Measurements from ENCODE around the gene CFAP77.
A peak's percentile ranks its signal among the peaks of the same experiment; 100 is the strongest.

The CFAP77 gene

DNA sequence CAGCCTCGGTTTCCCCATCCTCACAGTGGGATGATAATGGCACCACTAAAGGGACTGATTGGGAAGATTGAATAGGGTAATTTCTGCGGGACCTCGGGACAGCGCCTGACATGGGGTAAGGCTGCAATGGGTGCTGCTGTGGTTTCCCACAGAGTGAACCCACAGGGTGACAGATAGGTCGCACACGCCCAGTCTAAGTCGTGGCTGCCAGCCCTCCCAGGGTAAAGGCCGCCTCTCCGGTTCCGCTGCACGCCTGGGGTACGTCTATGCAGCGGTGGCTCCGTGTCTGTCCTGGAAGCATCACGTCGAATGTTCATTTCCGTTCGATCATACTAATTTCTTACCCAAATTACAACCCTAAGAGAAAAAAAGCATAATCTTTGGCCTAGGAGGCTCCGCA lies 631 bp downstream of the CFAP77 start:
- DNase-seq: peak; percentile 12 to 30

DNA sequence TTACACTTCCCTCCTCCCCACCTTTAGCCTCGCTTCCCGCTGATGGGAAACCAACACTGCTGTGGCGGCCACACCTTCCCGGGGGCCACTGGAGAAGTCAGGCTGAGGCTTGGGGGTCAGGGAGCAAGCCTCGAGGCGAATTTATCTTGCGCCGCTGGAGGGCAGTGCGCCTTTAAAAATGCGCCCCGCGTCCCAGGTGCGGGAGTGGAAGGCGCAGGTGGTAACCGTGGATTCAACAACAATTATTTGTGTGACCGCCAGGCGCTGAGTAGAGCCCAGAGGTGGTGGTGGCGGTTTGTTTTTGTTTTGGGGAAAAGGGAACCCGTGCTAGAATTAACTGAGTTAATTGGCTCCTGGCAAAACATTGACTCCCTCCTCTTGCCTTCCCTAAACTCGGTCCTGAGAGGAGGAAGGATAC lies 1.1 kb downstream of the CFAP77 start:
- DNase-seq: peak; percentile 76 to 77

DNA sequence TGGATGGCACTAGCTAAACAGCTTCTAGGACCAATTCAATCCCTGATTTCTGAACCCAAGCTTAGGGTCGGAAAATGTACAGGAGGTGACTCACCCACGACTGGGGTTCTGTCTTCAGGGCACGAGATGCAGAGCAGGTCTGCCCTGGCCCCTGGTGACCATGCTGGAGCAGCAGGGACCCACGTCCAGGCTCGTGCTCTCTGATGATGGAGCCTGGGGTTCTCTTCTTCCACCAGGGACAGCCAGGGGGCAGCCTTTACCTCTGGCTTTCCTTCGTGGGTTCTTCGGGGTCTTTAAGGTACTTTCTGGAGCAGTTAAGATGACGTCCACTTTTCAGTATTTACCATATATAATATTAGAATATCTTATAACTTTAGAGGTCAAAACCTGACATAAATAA lies 2.1 kb downstream of the CFAP77 start:
- peak; percentile 22 to 24 for DNase-seq

DNA sequence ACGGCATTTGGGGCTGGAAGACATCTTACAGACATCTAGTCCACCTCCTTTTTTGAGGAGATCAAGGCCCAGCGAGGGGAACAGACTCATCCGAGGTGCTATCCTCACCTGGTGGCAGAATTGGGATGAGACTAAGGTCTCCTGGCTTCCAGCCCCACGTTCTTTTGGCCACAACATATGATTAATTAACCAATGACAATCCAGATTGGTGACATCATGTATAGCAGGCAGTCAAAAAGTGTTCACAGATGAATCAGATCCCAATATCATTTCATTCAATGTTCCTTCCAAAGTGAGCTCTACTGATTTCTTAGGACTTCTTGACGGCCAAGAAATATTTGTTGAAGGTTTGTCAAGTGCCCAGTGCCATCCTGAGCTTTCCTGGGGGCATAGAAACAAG lies 3.9 kb downstream of the CFAP77 start:
- DNase-seq: no peak

DNA sequence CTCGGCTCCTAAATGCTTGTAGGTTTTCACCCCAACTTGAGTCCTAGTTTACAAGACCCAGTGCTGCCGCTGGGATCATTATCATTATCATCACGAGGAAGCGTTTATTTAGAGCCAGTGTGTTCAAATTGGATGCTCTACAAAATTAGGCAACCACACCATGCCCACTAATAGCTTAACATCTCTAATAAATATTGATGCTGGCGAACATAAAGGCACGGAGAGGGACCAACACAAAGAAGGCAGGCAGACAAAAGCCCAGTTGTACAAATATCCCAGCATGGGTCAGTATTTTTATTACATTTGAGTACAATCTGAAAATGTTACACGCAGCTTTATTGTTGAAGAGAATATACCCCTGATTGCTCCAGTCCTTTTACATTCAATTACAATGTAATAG lies 4.7 kb downstream of the CFAP77 start:
- no peak for DNase-seq

DNA sequence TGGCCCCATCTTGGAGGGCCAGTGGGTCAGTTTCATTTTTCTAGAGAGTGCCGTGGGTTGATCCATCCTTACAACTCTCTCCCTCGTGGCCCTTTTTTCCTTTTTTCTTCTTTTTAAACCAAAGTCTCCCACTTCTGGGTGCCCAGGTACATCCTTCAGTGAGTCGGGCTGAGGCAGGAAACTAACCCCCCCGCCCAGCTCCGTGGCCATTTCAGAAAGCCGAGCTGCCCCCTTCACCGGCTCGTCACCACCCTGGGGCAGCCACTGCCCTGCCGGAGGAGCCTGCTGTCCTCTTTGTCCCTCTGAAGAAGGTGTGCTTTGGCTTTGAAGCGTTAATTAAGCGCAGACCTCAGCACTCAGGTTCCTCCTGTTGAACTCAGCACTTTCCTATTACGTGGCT lies 5.2 kb downstream of the CFAP77 start:
- no peak for DNase-seq

- DNase-seq: no peak
These were observed 8.8 kb downstream of the CFAP77 start for GRCh38 chr9:132418726-132419363.

GRCh38 chr9:132422574-132422973 lies 12.6 kb downstream of the CFAP77 start:
- no peak for DNase-seq

DNA sequence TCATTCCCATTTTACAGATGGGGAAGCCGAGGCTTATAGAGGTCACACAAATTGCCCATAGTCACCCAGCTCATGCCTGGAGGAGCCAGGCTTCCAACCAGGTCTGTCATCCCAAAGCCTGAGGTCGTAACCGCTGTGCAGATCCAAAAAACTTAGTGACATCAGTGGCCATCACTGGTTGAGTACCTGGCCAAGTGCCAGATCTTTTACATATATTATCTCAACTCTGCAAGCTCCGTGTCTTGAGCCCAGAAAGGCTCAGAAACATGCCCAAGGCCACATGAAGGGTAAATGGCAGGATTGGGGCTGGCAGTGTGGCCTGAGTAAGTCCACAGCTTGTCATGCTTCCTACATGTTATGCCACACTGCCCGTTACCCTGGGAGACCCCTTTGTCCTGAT lies 13.5 kb downstream of the CFAP77 start:
- no peak for DNase-seq

GRCh38 chr9:132424857-132425674 lies 15.1 kb downstream of the CFAP77 start:
- DNase-seq: no peak

- no peak for DNase-seq
These were observed 15.7 kb downstream of the CFAP77 start for GRCh38 chr9:132425675-132426062.

- DNase-seq: no peak
These were observed 16.8 kb downstream of the CFAP77 start for GRCh38 chr9:132426639-132427414.

DNA sequence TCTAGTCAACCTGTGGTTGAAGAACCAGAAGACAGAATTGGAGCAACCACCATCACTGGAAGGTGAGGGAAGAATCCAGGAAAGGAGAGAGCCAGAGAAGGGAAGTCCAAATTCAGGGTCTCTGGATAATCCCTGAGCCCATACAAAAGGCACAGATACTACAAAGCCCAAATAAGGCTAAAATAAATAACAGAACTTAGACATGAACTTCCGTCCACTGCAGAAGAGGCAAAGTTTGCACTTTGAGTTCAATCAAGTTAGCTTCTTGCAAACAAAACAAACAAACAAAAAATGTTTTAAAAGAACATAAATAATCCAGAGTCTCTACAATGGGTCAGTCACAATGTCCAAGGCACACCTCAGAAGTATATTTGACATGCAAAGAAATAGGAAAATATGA lies 21.0 kb downstream of the CFAP77 start:
- DNase-seq: no peak

DNA sequence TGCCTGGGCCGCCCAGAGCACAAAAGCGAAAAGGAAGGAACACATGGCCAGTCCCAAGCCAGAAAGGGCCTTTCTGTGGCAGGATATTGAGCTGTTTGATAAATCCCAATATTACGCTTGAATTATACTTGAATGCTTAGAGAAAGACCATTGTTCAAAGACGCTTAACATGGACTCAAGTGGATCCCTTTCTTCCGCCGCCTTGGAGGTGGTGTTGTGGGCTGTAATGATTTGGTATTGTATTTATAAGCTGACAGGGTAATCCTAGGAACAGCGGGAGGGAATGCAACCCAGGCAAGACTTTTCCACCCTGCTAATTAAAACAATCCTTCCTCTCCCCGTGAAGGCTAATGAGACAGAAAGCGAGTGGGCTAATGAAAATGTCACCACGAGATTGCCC lies 24.9 kb downstream of the CFAP77 start:
- DNase-seq: no peak

DNA sequence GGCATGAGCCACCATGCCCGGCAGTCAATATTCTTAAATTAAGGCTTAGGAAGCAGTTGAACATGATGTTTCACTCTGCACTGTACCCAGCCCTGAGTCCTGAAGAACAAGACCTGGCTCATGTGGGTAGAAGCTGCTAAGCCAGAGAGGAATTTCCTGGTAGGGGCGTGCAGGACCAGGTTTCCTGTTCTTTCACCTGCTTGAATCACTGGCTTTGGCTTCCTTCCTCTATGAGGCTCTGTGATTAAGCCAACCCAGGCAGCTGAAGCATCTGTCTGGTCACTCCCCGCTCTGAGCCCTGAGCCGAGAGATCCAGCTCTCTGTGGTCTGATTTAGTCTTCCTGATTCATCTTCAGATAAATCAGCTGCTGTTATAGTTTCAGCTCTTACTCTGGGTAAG lies 29.1 kb downstream of the CFAP77 start:
- DNase-seq: no peak

DNA sequence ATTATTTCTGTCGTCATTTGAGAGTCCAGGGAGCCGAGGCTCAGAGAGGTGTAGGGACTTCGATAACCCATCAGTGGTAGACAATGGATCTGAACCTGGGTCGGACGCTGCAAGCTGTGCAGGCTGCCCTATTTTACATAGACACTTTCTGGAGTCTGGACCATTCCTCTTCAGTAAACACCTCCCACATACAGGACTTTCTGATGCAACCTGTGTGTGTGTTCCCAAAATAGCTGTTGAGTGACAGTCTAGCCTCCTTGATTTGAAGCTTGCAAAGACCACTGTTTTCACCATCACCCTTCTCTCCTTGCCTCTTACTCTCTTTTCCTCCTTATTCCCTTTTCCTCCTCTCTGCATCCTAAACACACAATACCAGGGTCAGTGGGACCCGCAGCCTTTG lies 30.7 kb downstream of the CFAP77 start:
- DNase-seq: no peak

- no peak for DNase-seq
These were observed 31.4 kb downstream of the CFAP77 start for GRCh38 chr9:132441404-132441803.

DNA sequence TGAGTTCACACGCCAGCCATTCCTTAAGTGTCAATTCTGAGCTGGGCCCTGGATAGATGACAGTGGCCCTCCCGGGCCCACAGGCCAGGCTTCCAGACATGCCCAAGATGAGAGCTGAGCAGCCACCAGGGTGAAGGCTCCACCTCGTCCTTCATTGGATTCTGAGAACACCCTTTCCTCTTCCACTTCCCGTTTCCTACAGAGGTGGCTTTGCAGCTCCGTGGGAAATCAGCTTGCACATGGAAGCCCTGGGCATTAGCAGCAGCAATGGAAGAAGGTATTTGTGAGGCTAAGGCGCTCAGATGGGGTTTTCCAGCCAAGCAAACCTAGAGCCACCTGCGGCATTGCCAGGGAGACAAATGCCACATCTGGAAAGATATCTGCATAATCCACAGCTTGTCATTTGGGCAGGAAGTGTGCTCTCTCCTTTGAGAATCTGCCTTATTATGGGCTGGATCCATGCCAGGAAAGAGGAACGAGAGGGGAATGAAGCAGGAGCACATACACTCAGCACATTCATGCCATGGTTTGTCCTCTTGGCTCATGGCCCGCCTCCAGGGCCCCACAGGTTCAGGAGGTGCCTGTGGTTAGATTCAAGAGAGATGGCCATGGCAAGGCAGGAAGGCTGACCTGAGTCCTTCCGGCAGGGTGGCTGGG lies 34.1 kb downstream of the CFAP77 start:
- DNase-seq: no peak

DNA sequence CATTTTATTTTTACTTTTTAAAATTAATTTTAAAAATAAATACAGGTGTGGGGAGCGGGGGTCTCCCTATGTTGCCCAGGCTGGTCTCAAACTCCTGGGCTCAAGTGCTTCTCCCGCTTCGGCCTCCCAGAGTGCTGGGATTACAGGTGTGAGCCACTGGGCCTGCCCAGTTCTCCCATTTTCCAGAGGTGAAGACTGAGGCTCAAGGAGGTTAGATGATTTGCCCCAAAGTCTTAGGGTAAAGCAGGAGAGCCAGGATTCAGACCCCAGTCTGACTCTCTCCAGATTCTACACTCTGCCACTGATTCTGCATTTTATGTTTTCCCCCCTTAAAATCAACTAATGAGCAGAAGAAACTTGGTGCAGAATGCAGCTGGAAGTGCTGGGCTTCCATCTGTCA lies 36.9 kb downstream of the CFAP77 start:
- DNase-seq: no peak

DNA sequence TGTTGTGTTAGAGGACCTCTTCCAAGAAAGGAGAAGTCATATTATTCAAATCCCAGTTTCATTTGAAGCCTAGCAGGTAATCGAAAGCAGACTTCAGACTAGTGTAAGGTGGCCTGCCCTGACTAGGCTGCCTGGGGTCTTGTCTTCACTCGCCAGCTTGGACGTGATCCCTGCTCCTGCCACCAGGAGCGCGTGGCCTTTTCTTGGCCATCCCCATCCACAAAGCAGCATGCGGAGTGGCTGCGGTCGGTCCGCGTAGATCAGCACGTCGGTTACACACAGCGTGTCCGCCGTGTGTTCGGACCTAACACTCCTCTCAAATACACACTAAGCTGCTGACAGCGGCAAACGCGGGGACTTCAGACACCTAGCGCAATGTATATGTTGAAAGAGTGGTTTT lies 37.3 kb downstream of the CFAP77 start:
- DNase-seq: no peak

DNA sequence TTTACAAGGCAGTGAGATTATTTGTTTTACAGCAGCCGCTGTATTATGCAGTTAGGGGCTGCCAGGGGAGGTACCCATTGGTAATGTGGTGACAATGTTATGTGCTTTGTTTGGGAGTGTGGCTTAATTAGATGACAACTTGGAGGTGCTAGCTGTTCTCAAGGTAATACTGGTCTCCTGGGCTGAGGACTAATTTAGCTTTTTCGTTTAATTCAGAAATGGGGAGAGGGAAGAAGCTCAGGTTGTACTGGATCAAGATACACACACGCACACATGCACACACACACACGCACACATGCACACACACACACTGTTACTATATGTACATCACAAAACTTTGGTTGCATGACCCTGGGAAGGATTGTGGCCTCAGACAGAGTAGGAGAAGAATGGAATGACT lies 37.9 kb downstream of the CFAP77 start:
- DNase-seq: no peak

- peak; percentile 47 to 55 for DNase-seq
These were observed 41.3 kb downstream of the CFAP77 start for GRCh38 chr9:132451276-132451675.

GRCh38 chr9:132456241-132456640 lies 46.2 kb downstream of the CFAP77 start:
- no peak for DNase-seq
